Measurements from ENCODE around the gene INTS11. TPM values are rescaled to one million over a fixed set of nuclear protein-coding genes. Genes with fewer than 3 reads are reported as not detected.

The INTS11 gene
- total and polyA plus RNA-seq, 10 of the 15 experiments (the other 5 are each of a cell fraction or from before 2014, with no cell fraction given) = 2.5 to 117 (median 77.7) TPM

GRCh38 chr1:1356796-1357401 lies 32.4 kb upstream of the INTS11 start (continued):
- TF ChIP-seq, protein P1, sequence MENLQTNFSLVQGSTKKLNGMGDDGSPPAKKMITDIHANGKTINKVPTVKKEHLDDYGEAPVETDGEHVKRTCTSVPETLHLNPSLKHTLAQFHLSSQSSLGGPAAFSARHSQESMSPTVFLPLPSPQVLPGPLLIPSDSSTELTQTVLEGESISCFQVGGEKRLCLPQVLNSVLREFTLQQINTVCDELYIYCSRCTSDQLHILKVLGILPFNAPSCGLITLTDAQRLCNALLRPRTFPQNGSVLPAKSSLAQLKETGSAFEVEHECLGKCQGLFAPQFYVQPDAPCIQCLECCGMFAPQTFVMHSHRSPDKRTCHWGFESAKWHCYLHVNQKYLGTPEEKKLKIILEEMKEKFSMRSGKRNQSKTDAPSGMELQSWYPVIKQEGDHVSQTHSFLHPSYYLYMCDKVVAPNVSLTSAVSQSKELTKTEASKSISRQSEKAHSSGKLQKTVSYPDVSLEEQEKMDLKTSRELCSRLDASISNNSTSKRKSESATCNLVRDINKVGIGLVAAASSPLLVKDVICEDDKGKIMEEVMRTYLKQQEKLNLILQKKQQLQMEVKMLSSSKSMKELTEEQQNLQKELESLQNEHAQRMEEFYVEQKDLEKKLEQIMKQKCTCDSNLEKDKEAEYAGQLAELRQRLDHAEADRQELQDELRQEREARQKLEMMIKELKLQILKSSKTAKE (IDR thresholded peaks at IDR 0.05; ENCODE audit: low read depth, poor library complexity, severe bottlenecking) = no peak
- TF ChIP-seq SIN3A (IDR thresholded peaks at IDR 0.05; ENCODE audit: low read depth, low read length) (no peak), RB1 (IDR thresholded peaks at IDR 0.05; ENCODE audit: borderline replicate concordance) (no peak)

GRCh38 chr1:1356166-1356795 lies 31.8 kb upstream of the INTS11 start:
- ChIA-PET SMC1A (ENCODE audit: uncharacterized antibody, unreplicated experiment) (no interaction called here), CTCF (no interaction called here), RAD21 (ENCODE audit: unreplicated experiment) (no interaction called here), POLR2A (no interaction called here)
- FAIRE-seq (no peak), ATAC-seq (no peak), DNase-seq (ENCODE audit: low read depth, low spot score) (no peak)
- no peak overlapping the region for H3K9ac ChIP-seq (ENCODE audit: control insufficient read depth, insufficient read depth, low read length)
- no peaks in the 10 kb centered on the region for H3K79me2 ChIP-seq (ENCODE audit: control insufficient read depth, insufficient read depth, low read length)
- no peak overlapping the region for H3K4me2 ChIP-seq (ENCODE audit: control insufficient read depth, insufficient read depth)
- intact Hi-C loops (cut with micrococcal nuclease; ENCODE audit: unreplicated experiment) (no loop called here), in situ Hi-C loops (cut with MboI) (no loop called here)
- H3K27me3 ChIP-seq (replicated peaks in 1 of 2; ENCODE audit: control insufficient read depth in 2 of 2, insufficient read depth in 2 of 2, low read length in 1 of 2) = peaks cover 0 to 3% of the 10 kb centered on the region in 2 experiments; a peak in 2 of 4 replicates
- BruUV-seq (replicated peaks) = no TSS peak
- no peak overlapping the region for H3K4me3 ChIP-seq
- no peaks in the 10 kb centered on the region for H4K20me1 ChIP-seq (ENCODE audit: control insufficient read depth, insufficient read depth)
- no peaks in the 10 kb centered on the region for H3K36me3 ChIP-seq (ENCODE audit: control insufficient read depth in 2 of 2, insufficient read depth in 2 of 2, low read length in 1 of 2)
- WGBS (ENCODE audit: insufficient coverage, insufficient replicate concordance, low lambda C conversion rate, missing lambda C conversion rate) = 0% methylated on average over 2 of the region's 8 CpGs
- H3K4me1 ChIP-seq (ENCODE audit: control insufficient read depth, insufficient read depth, low read length) = peaks cover 5% of the 10 kb centered on the region
- H3K27ac ChIP-seq (ENCODE audit: control insufficient read depth, insufficient read depth) = no peak overlapping the region
- H2AFZ ChIP-seq (ENCODE audit: control insufficient read depth, low read depth, low read length) = no peak overlapping the region
- H3K9me3 ChIP-seq (replicated peaks; ENCODE audit: control insufficient read depth, insufficient read depth, low read length) = no peaks in the 10 kb centered on the region
- TF ChIP-seq CREM (IDR thresholded peaks at IDR 0.05; ENCODE audit: low read depth) = no peak
- no peak for TF ChIP-seq EGR1 (IDR thresholded peaks at IDR 0.05; ENCODE audit: borderline replicate concordance in 1 of 2, low read depth in 2 of 2, low read length in 2 of 2)
- TF ChIP-seq, protein P2, sequence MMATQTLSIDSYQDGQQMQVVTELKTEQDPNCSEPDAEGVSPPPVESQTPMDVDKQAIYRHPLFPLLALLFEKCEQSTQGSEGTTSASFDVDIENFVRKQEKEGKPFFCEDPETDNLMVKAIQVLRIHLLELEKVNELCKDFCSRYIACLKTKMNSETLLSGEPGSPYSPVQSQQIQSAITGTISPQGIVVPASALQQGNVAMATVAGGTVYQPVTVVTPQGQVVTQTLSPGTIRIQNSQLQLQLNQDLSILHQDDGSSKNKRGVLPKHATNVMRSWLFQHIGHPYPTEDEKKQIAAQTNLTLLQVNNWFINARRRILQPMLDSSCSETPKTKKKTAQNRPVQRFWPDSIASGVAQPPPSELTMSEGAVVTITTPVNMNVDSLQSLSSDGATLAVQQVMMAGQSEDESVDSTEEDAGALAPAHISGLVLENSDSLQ (IDR thresholded peaks at IDR 0.05) = no peak
- TF ChIP-seq STAT3 (IDR thresholded peaks at IDR 0.05; ENCODE audit: low read depth, low read length) = no peak
- TF ChIP-seq CEBPB (IDR thresholded peaks at IDR 0.05; ENCODE audit: borderline replicate concordance in 1 of 2, low read depth in 2 of 2, low read length in 2 of 2) = no peak
- no peak for TF ChIP-seq KLF5 (IDR thresholded peaks at IDR 0.05; ENCODE audit: partially characterized antibody)
- TF ChIP-seq NFYA (IDR thresholded peaks at IDR 0.05; ENCODE audit: borderline replicate concordance, low read depth, low read length) = no peak
- no peak for TF ChIP-seq ETV6 (conservative IDR thresholded peaks at IDR 0.05 in 1 of 2, IDR thresholded peaks at IDR 0.05 in 1 of 2; ENCODE audit: borderline replicate concordance in 1 of 2, low read depth in 1 of 2)
- TF ChIP-seq ZSCAN29 (IDR thresholded peaks at IDR 0.05) = no peak
- no peak for TF ChIP-seq ZNF622 (IDR thresholded peaks at IDR 0.05)
- no peak for TF ChIP-seq ZNF24 (IDR thresholded peaks at IDR 0.05)
- TF ChIP-seq ZNF592 (IDR thresholded peaks at IDR 0.05) = no peak
